Thoracic aorta endothelial cell (primary cell): ENCODE measurements around the gene COMMD10. TPM values are rescaled to one million over a fixed set of nuclear protein-coding genes. Genes with fewer than 3 reads are reported as not detected.

Source experiments
- small RNA-seq: library from RNA; depleted of rRNA; stranded (forward); fragments of <200 nt; gene quantifications from one replicate; pipeline ENCODE3, GENCODE V24; 2012
- total RNA-seq: library from RNA; depleted of rRNA; stranded (reverse); fragments of >200 nt; gene quantifications from 2 replicates; pipeline ENCODE4 v1.2.3, GENCODE V29; 2012

COMMD10 gene
- 44.8 and 51.4 TPM in 2 replicates for total RNA-seq

DNA sequence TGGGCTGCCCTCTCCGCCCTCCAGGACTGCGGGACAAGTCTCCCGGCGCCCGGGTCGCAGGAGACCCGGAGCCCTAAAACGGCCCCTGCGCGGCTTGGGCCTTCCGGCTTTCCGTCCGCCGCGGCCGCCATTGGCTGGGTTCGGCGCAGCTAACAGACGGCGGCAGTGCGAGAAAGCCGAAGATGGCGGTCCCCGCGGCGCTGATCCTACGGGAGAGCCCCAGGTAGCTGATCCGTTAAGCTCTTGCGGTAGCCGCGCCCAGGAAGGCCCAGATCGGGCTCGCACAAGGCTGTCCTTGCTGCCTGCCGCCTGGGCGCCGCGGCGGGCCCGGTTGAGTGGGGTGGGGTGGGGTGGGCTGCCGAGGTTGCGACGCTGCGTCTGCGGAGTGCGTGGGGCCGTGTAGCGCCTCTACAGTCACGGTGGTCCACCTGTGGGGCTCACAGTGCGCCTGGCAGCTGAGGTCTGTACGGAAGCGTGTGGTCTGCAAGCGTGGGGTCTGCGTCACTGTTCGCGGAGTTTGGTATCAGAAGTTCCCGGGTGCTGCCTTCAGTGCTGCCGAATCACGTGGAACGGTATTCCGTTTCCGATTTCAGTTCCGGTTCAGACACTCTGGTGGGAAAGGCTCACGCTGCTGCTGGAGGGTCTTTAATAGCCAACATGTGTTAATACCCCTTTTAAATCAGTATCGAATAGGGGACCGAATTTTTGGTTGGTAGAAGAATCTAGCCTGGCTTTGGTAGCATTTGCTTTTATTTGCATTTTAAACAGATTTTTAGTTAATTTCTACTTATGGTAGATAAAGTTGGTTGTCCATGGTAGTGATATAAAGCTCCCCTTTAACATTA, at the start of gene COMMD10:
Gene COMMD10, plus strand, starts transcription at position 155 of the 845 bp plus-strand sequence.

Small RNA genes within 50 kb of the gene (small RNA-seq; reads per million reads assigned to genes)
- not detected for gene HMGN2P27
- gene RNU6-644P = not detected

Other genes starting within 250 kb of the COMMD10 start
- 77.8 and 81.9 TPM in 2 replicates for gene ATG12, start 243.5 kb upstream of the COMMD10 start, total RNA-seq
- 103 and 132 TPM in 2 replicates for gene AP3S1, start 243.1 kb upstream of the COMMD10 start, total RNA-seq
- 0.07 and 0.13 TPM in 2 replicates for gene LVRN, start 122.5 kb upstream of the COMMD10 start, total RNA-seq
- 0.07 and 0.27 TPM in 2 replicates for gene ARL14EPL, start 52.6 kb upstream of the COMMD10 start, total RNA-seq